PC-9 (cell line): ENCODE measurements around the gene TMPRSS7. TPM values are rescaled to one million over a fixed set of nuclear protein-coding genes. Genes with fewer than 3 reads are reported as not detected.

ENCODE experiments used
- BruUV-seq: library from RNA; stranded (reverse); fragments of 400-500 nt; replicated peaks from 2 replicates; lab custom pipeline; 2021; lab: Mats Ljungman, UMichigan
- CTCF ChIA-PET: fragments of 300-600 bp; sonication (Branson Sonifier 250); formaldehyde crosslinking; loops from one replicate; lab custom pipeline; 2022; ENCODE audit warnings: antibody characterized with exemption; lab: Charles Lee
- POLR2A ChIA-PET: fragments of 300-600 bp; sonication (Branson Sonifier 250); formaldehyde crosslinking; loops from one replicate; lab custom pipeline; 2022; ENCODE audit warnings: antibody characterized with exemption; ENCODE audit not compliant: unreplicated experiment; lab: Charles Lee
- DNase-seq, 2 experiments: peaks; one replicate each; pipeline versions ENCODE4 v3.0.0 to v3.0.0-alpha.2; 2015 to 2022; ENCODE audit warnings: mixed read lengths in 1 of 2
- H2AFZ ChIP-seq: fragments of 200-600 bp; sonication (generic); 2 replicates; pipeline ENCODE4 v1.8.1; 2017; ENCODE audit warnings: antibody characterized with exemption
- H3F3A ChIP-seq: fragments of 200-600 bp; sonication (generic); 2 replicates; pipeline ENCODE4 v1.8.1; 2017; ENCODE audit warnings: antibody characterized with exemption, mild to moderate bottlenecking, low read depth; ENCODE audit not compliant: insufficient read depth
- H3K27ac ChIP-seq: fragments of 200-600 bp; sonication (generic); 2 replicates; pipeline ENCODE4 v1.6.1; 2016; ENCODE audit warnings: mixed run types
- H3K27me3 ChIP-seq: fragments of 200-600 bp; sonication (generic); 2 replicates; pipeline ENCODE4 v1.6.1; 2016; ENCODE audit warnings: low read depth, mixed run types; ENCODE audit not compliant: insufficient read depth
- H3K36me3 ChIP-seq: fragments of 200-600 bp; sonication (generic); 2 replicates; pipeline ENCODE4 v1.6.1; 2016; ENCODE audit warnings: low read depth, mixed run types
- H3K4me1 ChIP-seq: fragments of 200-600 bp; sonication (generic); replicated peaks from 2 replicates; pipeline ENCODE4 v1.6.1; 2016; ENCODE audit warnings: mixed run types; ENCODE audit not compliant: insufficient read depth
- H3K4me2 ChIP-seq: fragments of 200-600 bp; sonication (generic); 2 replicates; pipeline ENCODE4 v1.6.1; 2017; ENCODE audit warnings: mixed run types
- H3K4me3 ChIP-seq: fragments of 200-600 bp; sonication (generic); 2 replicates; pipeline ENCODE4 v1.6.1; 2016; ENCODE audit warnings: mixed run types
- H3K79me2 ChIP-seq: fragments of 200-600 bp; sonication (generic); 2 replicates; pipeline ENCODE4 v1.6.1; 2017; ENCODE audit warnings: low read depth, mixed run types
- H3K9me2 ChIP-seq: fragments of 200-600 bp; sonication (generic); 2 replicates; pipeline ENCODE4 v1.8.1; 2017; ENCODE audit warnings: mild to moderate bottlenecking; ENCODE audit not compliant: insufficient read depth
- H3K9me3 ChIP-seq: fragments of 200-600 bp; sonication (generic); 2 replicates; pipeline ENCODE4 v1.8.1; 2016; ENCODE audit warnings: low read depth; ENCODE audit not compliant: insufficient read depth
- H4K20me1 ChIP-seq: fragments of 200-600 bp; sonication (generic); 2 replicates; pipeline ENCODE4 v1.8.1; 2017; ENCODE audit not compliant: insufficient read depth
- EZH2 ChIP-seq: fragments of 200-600 bp; sonication (generic); IDR thresholded peaks from 2 replicates; pipeline ENCODE4 v1.8.0; 2017; ENCODE audit warnings: antibody characterized with exemption, low read depth
- intact Hi-C: fragments of 100-400 bp; cut with micrococcal nuclease; formaldehyde crosslinking; loops from one replicate; pipeline ENCODE4 v1.10.0; 2022; ENCODE audit not compliant: unreplicated experiment
- total RNA-seq: library from RNA; stranded (reverse); gene quantifications from 2 replicates; pipeline ENCODE4 v1.2.3, GENCODE V29; 2021
- TF ChIP-seq, protein P1 (sequence below): fragments of 200-600 bp; sonication (generic); conservative IDR thresholded peaks from 2 replicates; pipeline ENCODE4 v1.6.1; 2017; ENCODE audit warnings: mixed run types, antibody characterized with exemption, mild to moderate bottlenecking, moderate library complexity

TMPRSS7 gene
- total RNA-seq, 1 experiment from 2014 or later = not detected

DNA sequence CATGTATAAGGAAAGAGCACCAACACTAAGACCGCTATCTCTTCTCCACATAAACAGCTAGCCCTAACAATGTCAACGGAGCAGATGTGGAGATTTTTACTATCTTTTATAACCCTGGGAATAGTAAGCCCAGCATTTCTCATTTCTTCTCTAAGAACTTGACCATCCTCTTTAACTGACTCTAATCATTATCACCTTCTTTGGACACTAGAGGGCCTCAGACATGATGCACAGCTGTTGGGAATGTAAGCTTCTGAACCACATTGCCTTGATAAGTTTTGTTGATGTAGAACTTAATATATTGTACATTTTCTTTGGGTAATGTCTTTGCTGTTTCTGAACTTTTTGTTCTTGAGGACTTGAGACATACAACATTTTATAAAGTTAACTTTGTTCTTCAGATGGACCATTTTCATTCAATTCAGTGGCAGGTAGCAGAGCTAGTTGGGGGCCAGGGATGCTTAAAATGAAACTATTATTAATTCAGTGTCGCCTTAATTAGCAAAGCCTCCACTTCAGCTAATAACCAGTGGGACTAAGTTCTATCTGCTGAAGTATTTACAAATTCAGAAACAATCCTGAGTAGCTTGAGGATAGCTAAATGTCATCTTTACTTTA is 45.4 kb upstream of the TMPRSS7 start:
- no peaks in the 10 kb centered on the region for H3K4me1 ChIP-seq
- no peaks in the 10 kb centered on the region for H3K9me3 ChIP-seq
- BruUV-seq = no TSS peak
- no peaks in the 10 kb centered on the region for H3K79me2 ChIP-seq
- H3K4me2 ChIP-seq = no peak overlapping the region
- no peak for TF ChIP-seq EZH2
- TF ChIP-seq, protein P1, sequence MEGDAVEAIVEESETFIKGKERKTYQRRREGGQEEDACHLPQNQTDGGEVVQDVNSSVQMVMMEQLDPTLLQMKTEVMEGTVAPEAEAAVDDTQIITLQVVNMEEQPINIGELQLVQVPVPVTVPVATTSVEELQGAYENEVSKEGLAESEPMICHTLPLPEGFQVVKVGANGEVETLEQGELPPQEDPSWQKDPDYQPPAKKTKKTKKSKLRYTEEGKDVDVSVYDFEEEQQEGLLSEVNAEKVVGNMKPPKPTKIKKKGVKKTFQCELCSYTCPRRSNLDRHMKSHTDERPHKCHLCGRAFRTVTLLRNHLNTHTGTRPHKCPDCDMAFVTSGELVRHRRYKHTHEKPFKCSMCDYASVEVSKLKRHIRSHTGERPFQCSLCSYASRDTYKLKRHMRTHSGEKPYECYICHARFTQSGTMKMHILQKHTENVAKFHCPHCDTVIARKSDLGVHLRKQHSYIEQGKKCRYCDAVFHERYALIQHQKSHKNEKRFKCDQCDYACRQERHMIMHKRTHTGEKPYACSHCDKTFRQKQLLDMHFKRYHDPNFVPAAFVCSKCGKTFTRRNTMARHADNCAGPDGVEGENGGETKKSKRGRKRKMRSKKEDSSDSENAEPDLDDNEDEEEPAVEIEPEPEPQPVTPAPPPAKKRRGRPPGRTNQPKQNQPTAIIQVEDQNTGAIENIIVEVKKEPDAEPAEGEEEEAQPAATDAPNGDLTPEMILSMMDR = peak; percentile 96
- peak in 1 of 2 experiments; percentile 61 for DNase-seq
- intact Hi-C loops = loop anchor here (2.0 to 10.0 kb wide), 4 partner anchors 24 to 536 kb away; no protein-coding TSS in a partner anchor
- no peaks in the 10 kb centered on the region for H4K20me1 ChIP-seq
- H2AFZ ChIP-seq = no peak overlapping the region
- peaks cover 18% of the 10 kb centered on the region for H3F3A ChIP-seq
- POLR2A ChIA-PET = no interaction called here
- CTCF ChIA-PET = interaction anchor here (0.6 to 1.8 kb wide), 8 partner anchors 11 to 1595 kb away, joined by 3 to 19 read pairs (median 8); partner anchors contain the start of gene ABHD10
- H3K9me2 ChIP-seq = no peaks in the 10 kb centered on the region
- H3K4me3 ChIP-seq = no peak overlapping the region
- no peak overlapping the region for H3K27ac ChIP-seq
- peaks cover 22% of the 10 kb centered on the region for H3K36me3 ChIP-seq
- no peaks in the 10 kb centered on the region for H3K27me3 ChIP-seq

DNA sequence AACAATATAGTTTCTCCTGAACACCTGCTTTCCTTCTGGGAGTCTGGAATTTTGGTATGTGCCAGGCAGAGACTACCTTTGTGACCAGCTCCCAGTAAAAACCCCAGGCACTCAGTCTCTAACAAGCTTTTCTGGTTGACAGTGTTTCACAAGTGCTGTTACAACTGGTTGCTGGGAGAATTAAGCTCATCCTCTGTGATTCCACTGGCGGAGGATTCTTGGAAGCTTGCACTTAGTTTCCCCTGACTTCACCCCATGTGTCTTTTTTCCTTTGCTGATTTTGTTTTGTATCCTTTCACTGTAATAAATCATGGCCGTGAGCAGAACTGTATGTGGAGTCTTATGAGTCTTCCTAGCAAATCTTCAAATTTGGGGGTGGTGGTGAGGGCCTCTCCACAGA is 41.5 kb upstream of the TMPRSS7 start:
- ChIA-PET POLR2A (interaction anchor here (0.6 kb wide), 1 partner anchor 132 kb away, joined by 3 read pairs; no protein-coding TSS in a partner anchor), CTCF (interaction anchor here (0.6 to 1.0 kb wide), 2 partner anchors 15 to 27 kb away, joined by 3 to 4 read pairs; no protein-coding TSS in a partner anchor)
- intact Hi-C loops = no loop called here
- Histone ChIP-seq H3K4me1 (no peaks in the 10 kb centered on the region), H2AFZ (no peak overlapping the region), H3K4me2 (no peak overlapping the region), H3K79me2 (no peaks in the 10 kb centered on the region), H3F3A (peaks cover 12% of the 10 kb centered on the region), H3K27me3 (no peaks in the 10 kb centered on the region), H3K4me3 (no peak overlapping the region), H3K9me3 (peaks cover 4% of the 10 kb centered on the region; the same call in 1 of the 2 replicates), H3K36me3 (peaks cover 9% of the 10 kb centered on the region), H4K20me1 (no peaks in the 10 kb centered on the region), H3K9me2 (no peaks in the 10 kb centered on the region), H3K27ac (no peak overlapping the region)
- DNase-seq = no peak
- no peak for TF ChIP-seq EZH2
- TF ChIP-seq, protein P1 = no peak
- BruUV-seq = no TSS peak

DNA sequence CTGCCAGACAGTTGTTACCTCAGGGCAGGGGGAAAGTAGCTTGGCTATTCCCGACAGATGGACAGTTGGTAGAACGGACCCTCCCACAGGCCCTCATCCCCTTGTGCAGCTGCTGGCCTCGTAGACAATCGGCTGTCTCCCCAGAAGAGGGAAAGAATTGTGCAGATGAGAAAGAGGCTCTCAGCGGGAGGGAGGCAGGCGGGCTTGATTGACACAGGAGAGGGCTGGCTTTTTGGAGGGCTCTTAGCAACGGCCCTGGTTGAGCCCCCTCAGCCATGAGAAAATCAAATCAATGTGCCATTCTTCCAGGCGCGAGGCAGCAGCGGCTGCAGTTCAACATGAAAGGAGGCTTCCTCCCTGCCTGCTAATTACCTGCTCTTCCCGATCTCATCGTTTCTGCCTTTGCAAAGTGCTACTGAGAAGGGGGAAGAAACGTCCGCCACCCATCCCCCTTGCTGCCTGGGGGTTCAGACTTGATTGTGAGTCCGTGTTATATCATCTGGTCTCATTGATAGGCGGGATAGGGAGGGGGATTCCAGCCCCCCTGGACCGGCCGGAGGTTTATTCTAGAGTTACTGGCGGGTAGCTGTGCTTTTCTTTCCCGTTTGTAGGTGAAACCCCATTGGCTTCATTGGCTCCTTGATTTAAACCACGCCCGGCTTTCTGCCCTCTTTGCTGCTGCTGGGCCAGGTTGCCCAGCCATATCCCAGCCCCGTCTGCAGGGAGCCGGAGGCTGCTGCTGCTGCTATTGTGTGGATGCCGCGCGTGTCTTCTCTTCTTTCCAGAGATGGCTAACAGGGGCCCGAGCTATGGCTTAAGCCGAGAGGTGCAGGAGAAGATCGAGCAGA is 35.7 kb upstream of the TMPRSS7 start, which contains the start of gene TAGLN3:
TSS of gene TAGLN3 (plus strand) at position 287 of the 848 bp plus-strand sequence. CDS start at position 788, 501 bp downstream.
- intact Hi-C loops = no loop called here
- CTCF ChIA-PET = interaction anchor here (0.5 to 1.0 kb wide), 2 partner anchors 11 to 15 kb away, joined by 3 to 5 read pairs; no protein-coding TSS in a partner anchor
- H3K27ac ChIP-seq = no peak within 1 kb of the TSS
- no peaks in the 10 kb centered on the region for H3K9me2 ChIP-seq
- H3F3A ChIP-seq = no peaks in the 10 kb centered on the region
- DNase-seq = no peak
- no peaks in the 10 kb centered on the region for H3K79me2 ChIP-seq
- no peaks in the 10 kb centered on the region for H4K20me1 ChIP-seq
- no peak within 1 kb of the TSS for H2AFZ ChIP-seq
- BruUV-seq = no TSS peak
- no peak within 1 kb of the TSS for H3K4me3 ChIP-seq
- peaks cover 4% of the 10 kb centered on the region; the same call in 1 of the 2 replicates for H3K9me3 ChIP-seq
- no peaks in the 10 kb centered on the region for H3K36me3 ChIP-seq
- peaks cover 10% of the 10 kb centered on the region; the same call in 1 of the 2 replicates for H3K4me1 ChIP-seq
- POLR2A ChIA-PET = interaction anchor here (0.5 to 0.7 kb wide), 2 partner anchors 19 to 20 kb away, joined by 4 read pairs; no protein-coding TSS in a partner anchor
- H3K27me3 ChIP-seq = no peaks in the 10 kb centered on the region
- H3K4me2 ChIP-seq = no peak within 1 kb of the TSS
- no peak for TF ChIP-seq EZH2
- TF ChIP-seq, protein P1 = no peak
